H1 (cell line): ENCODE measurements around the gene RRP1B. TPM values are rescaled to one million over a fixed set of nuclear protein-coding genes. Genes with fewer than 3 reads are reported as not detected.

ENCODE experiments used
- CTCF ChIA-PET: fragments of 300-600 bp; sonication (Branson Sonifier 250); formaldehyde crosslinking; loops from one replicate; lab custom pipeline; 2021; ENCODE audit not compliant: partially characterized antibody; lab: Charles Lee
- POLR2A ChIA-PET: fragments of 300-600 bp; sonication (Branson Sonifier 250); formaldehyde crosslinking; loops from one replicate; lab custom pipeline; 2021; ENCODE audit warnings: inconsistent platforms; ENCODE audit not compliant: partially characterized antibody; lab: Charles Lee
- DNase-seq, 2 experiments: peaks; one replicate each; pipeline versions ENCODE4 v3.0.0 to v3.0.0-alpha.2; 2010 to 2022; ENCODE audit warnings: low spot score in 2 of 2, low read depth in 1 of 2, mixed read lengths in 1 of 2
- FAIRE-seq: peaks from 2 replicates; lab custom pipeline; 2011; peaks lifted over from hg19 to GRCh38; lab: Jason Lieb, UNC
- H2AFZ ChIP-seq: 2 replicates; pipeline ENCODE4 v1.8.1; 2012; ENCODE audit warnings: low read length, inconsistent platforms
- H2AK5ac ChIP-seq: 2 replicates; pipeline ENCODE4 v1.6.1; 2013; ENCODE audit warnings: low read depth, low read length
- H2BK120ac ChIP-seq: replicated peaks from 2 replicates; pipeline ENCODE3; 2013; ENCODE audit warnings: low read depth, low read length, inconsistent platforms
- H2BK12ac ChIP-seq: 2 replicates; pipeline ENCODE4 v1.6.1; 2013; ENCODE audit warnings: low read depth, low read length
- H2BK15ac ChIP-seq: 2 replicates; pipeline ENCODE4 v1.6.1; 2013; ENCODE audit warnings: low read length
- H2BK20ac ChIP-seq: 2 replicates; pipeline ENCODE4 v1.6.1; 2013; ENCODE audit warnings: low read length
- H2BK5ac ChIP-seq: 2 replicates; pipeline ENCODE4 v1.6.1; 2013; ENCODE audit warnings: low read depth, low read length
- H3K14ac ChIP-seq: 2 replicates; pipeline ENCODE4 v1.6.1; 2013; ENCODE audit warnings: inconsistent platforms; ENCODE audit not compliant: insufficient read length
- H3K18ac ChIP-seq: 2 replicates; pipeline ENCODE4 v1.6.1; 2013; ENCODE audit warnings: low read length; ENCODE audit errors: extremely low read depth
- H3K23ac ChIP-seq: 2 replicates; pipeline ENCODE4 v1.6.1; 2013; ENCODE audit warnings: inconsistent platforms; ENCODE audit not compliant: insufficient read length
- H3K23me2 ChIP-seq: 2 replicates; pipeline ENCODE4 v1.6.1; 2013; ENCODE audit warnings: low read depth, low read length
- H3K27ac ChIP-seq: 2 replicates; pipeline ENCODE4 v1.6.1; 2011; ENCODE audit warnings: low read depth, low read length, inconsistent platforms
- H3K27me3 ChIP-seq, 4 experiments: replicated peaks in 1 of 4; 1 replicate in 1 of 4; 2 replicates in 3 of 4; pipeline versions ENCODE4 v1.6.1 to v1.8.1; 2011 to 2013; ENCODE audit warnings: low read length in 3 of 4, mild to moderate bottlenecking in 3 of 4, inconsistent platforms in 2 of 4, mixed read lengths in 2 of 4, moderate library complexity in 1 of 4; ENCODE audit not compliant: control insufficient read depth in 3 of 4, insufficient read depth in 3 of 4; ENCODE audit errors: extremely low read depth in 1 of 4
- H3K36me3 ChIP-seq, 4 experiments: 2 replicates each; pipeline versions ENCODE4 v1.6.1 to v1.8.1; 2011 to 2013; ENCODE audit warnings: mild to moderate bottlenecking in 4 of 4, low read length in 3 of 4, moderate library complexity in 2 of 4, control low read depth in 1 of 4, inconsistent platforms in 1 of 4; ENCODE audit not compliant: insufficient read depth in 4 of 4, control insufficient read depth in 2 of 4
- H3K4ac ChIP-seq: replicated peaks from 2 replicates; pipeline ENCODE3; 2013; ENCODE audit warnings: low read length, low read depth, mixed read lengths, inconsistent platforms; ENCODE audit not compliant: insufficient read length
- H3K4me1 ChIP-seq, 4 experiments: replicated peaks in 1 of 4; 1 replicate in 1 of 4; 2 replicates in 3 of 4; pipeline versions ENCODE4 v1.6.1 to v1.8.1; 2011 to 2013; ENCODE audit warnings: low read length in 3 of 4, inconsistent platforms in 2 of 4, mixed read lengths in 1 of 4; ENCODE audit not compliant: insufficient read depth in 4 of 4, control insufficient read depth in 3 of 4
- H3K4me2 ChIP-seq, 2 experiments: 2 replicates each; pipeline versions ENCODE4 v1.6.1 to v1.8.1; 2011 to 2013; ENCODE audit warnings: low read depth in 2 of 2, low read length in 2 of 2, control low read depth in 1 of 2, inconsistent platforms in 1 of 2, mild to moderate bottlenecking in 1 of 2; ENCODE audit not compliant: insufficient read depth in 1 of 2
- H3K4me3 ChIP-seq, 4 experiments: fragments of 200-600, 300-600 bp in 1 of 4; sonication (generic), shearing (Covaris generic), sonication (Bioruptor Twin) in 1 of 4; 2 replicates each; pipeline versions ENCODE4 v1.5.1 to v1.8.1; 2011 to 2016; ENCODE audit warnings: low read length in 4 of 4, low read depth in 3 of 4, control low read depth in 2 of 4, inconsistent platforms in 2 of 4, mild to moderate bottlenecking in 2 of 4, mixed read lengths in 1 of 4, moderate library complexity in 1 of 4; ENCODE audit not compliant: insufficient read depth in 2 of 4; ENCODE audit errors: extremely low read depth in 1 of 4
- H3K56ac ChIP-seq: replicated peaks from 2 replicates; pipeline ENCODE3; 2013; ENCODE audit warnings: low read depth, mild to moderate bottlenecking, mixed read lengths, low read length, inconsistent platforms; ENCODE audit not compliant: insufficient read length
- H3K79me1 ChIP-seq: 2 replicates; pipeline ENCODE4 v1.6.1; 2013; ENCODE audit warnings: low read depth, low read length, control low read depth
- H3K79me2 ChIP-seq, 2 experiments: 2 replicates each; pipeline versions ENCODE4 v1.6.1 to v1.8.1; 2012 to 2013; ENCODE audit warnings: low read length in 2 of 2, mild to moderate bottlenecking in 2 of 2, inconsistent platforms in 1 of 2; ENCODE audit not compliant: insufficient read depth in 2 of 2, control insufficient read depth in 1 of 2
- H3K9ac ChIP-seq, 4 experiments: replicated peaks in 1 of 4; 1 replicate in 1 of 4; 2 replicates in 3 of 4; pipeline versions ENCODE4 v1.6.1 to v1.8.1; 2011 to 2013; ENCODE audit warnings: low read depth in 3 of 4, low read length in 3 of 4, control low read depth in 2 of 4, mild to moderate bottlenecking in 2 of 4, moderate library complexity in 2 of 4, inconsistent platforms in 1 of 4; ENCODE audit errors: extremely low read depth in 1 of 4
- H3K9me3 ChIP-seq, 2 experiments: 2 replicates each; pipeline versions ENCODE4 v1.6.1 to v1.8.1; 2012 to 2013; ENCODE audit warnings: mild to moderate bottlenecking in 2 of 2, moderate library complexity in 2 of 2, control low read depth in 1 of 2, inconsistent platforms in 1 of 2, low read depth in 1 of 2, low read length in 1 of 2, mixed read lengths in 1 of 2; ENCODE audit not compliant: insufficient read depth in 2 of 2
- H4K20me1 ChIP-seq, 2 experiments: replicated peaks in 1 of 2; 2 replicates each; pipeline versions ENCODE3 to v1.8.1; 2011 to 2013; ENCODE audit warnings: inconsistent platforms in 2 of 2, low read length in 2 of 2, mild to moderate bottlenecking in 1 of 2; ENCODE audit not compliant: insufficient read depth in 2 of 2, control insufficient read depth in 1 of 2
- H4K5ac ChIP-seq: 2 replicates; pipeline ENCODE4 v1.6.1; 2013; ENCODE audit warnings: low read length, low read depth, mixed read lengths, inconsistent platforms; ENCODE audit not compliant: insufficient read length
- H4K8ac ChIP-seq: 2 replicates; pipeline ENCODE4 v1.8.0; 2013; ENCODE audit warnings: mild to moderate bottlenecking, moderate library complexity, low read length, inconsistent platforms; ENCODE audit not compliant: insufficient read depth; ENCODE audit errors: extremely low read depth
- H4K91ac ChIP-seq: replicated peaks from 2 replicates; pipeline ENCODE3; 2013; ENCODE audit warnings: low read length, mixed read lengths, inconsistent platforms; ENCODE audit not compliant: insufficient read length
- CHD1 ChIP-seq: IDR thresholded peaks from 2 replicates; pipeline ENCODE4 v1.6.1; 2012; ENCODE audit warnings: low read depth, low read length, improper control_type of control experiment
- SIN3A ChIP-seq, 2 experiments: IDR thresholded peaks in 1 of 2; conservative IDR thresholded peaks in 1 of 2; 2 replicates each; pipeline ENCODE4 v1.6.1; 2011 to 2012; ENCODE audit warnings: low read length in 2 of 2, improper control_type of control experiment in 1 of 2, low read depth in 1 of 2, mild to moderate bottlenecking in 1 of 2
- WGBS, 2 experiments: shearing (Covaris generic) in 1 of 2; methylation state at CpG; one replicate each; pipeline versions ENCODE4 v1.1.6 to v1.1.7; 2013 to 2015; ENCODE audit warnings: low lambda C conversion rate in 2 of 2, mixed read lengths in 2 of 2, inconsistent platforms in 1 of 2, low coverage in 1 of 2, missing lambda C conversion rate in 1 of 2; ENCODE audit not compliant: insufficient replicate concordance in 2 of 2, insufficient coverage in 1 of 2, insufficient read length in 1 of 2; ENCODE audit errors: extremely low coverage in 1 of 2, missing lambda C conversion rate in 1 of 2; 5-methylcytosine and 5-hydroxymethylcytosine counted together
- polyA plus RNA-seq, 7 experiments: library from polyadenylated mRNA; depleted of rRNA in 3 of 7; stranded (reverse) in 5 of 7; unstranded in 2 of 7; fragments of >200 nt in 5 of 7; fragments of 200-250 nt in 2 of 7; gene quantifications; 1 replicate in 5 of 7; 2 replicates in 1 of 7; 4 replicates in 1 of 7; pipeline versions ENCODE4 v1.2.1 to v1.2.3, GENCODE V29; 2011 to 2013; ENCODE audit warnings: missing spikeins in 2 of 7, mixed read lengths in 2 of 7
- total RNA-seq: library from RNA; stranded (reverse); fragmentation: NEBNext Ultra II Directional; extraction: Animal tissue kit (Norgen Biotek cat#: 25700); gene quantifications from 2 replicates; pipeline ENCODE4 v1.2.1, GENCODE V29; 2021
- TF ChIP-seq, protein P1 (sequence below): IDR thresholded peaks from 2 replicates; pipeline ENCODE4 v1.6.1; 2012; ENCODE audit warnings: inconsistent platforms

The RRP1B gene
- total and polyA plus RNA-seq, 2 of the 8 experiments (the other 6 are each of a cell fraction or from before 2014, with no cell fraction given) = 25.8 to 97.3 TPM

DNA sequence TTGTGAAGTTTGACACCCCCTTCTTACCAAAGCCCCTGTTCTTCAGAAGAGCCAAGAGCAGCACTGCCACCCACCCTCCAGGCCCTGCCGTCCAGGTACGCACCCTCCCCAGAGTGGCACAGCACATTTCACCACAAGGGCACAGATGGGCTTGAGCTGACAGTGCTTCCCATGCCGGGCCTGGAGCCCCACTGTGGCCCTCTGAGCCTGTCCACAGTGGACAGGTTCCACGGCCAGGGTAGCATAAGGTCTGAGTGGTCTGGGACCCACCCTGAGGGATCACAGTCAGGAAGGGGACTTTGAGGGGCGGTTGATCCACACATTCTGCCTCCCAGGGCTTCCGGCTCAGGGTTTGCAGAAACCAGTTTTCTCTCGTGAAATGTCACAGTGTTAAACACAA is 31.0 kb downstream of the RRP1B start:
- no peak overlapping the region for H3K56ac ChIP-seq
- H3K9ac ChIP-seq = no peak overlapping the region
- WGBS, 2 experiments = 94% methylated on average over 5 of the region's 7 CpGs; no CpG with 5 or more reads in 1 of the 2 experiments
- ChIA-PET CTCF (interaction anchor here (1.2 to 3.1 kb wide), 2 partner anchors 9 to 38 kb away, joined by 4 to 8 read pairs; no protein-coding TSS in a partner anchor), POLR2A (interaction anchor here (1.1 to 2.5 kb wide), 3 partner anchors 14 to 29 kb away, joined by 3 to 10 read pairs (median 7); no protein-coding TSS in a partner anchor)
- FAIRE-seq = no peak
- no peak overlapping the region for H3K14ac ChIP-seq
- H3K36me3 ChIP-seq = peaks cover 38 to 92% (median 77%) of the 10 kb centered on the region in 4 experiments
- H3K9me3 ChIP-seq = no peaks in the 10 kb centered on the region
- H2BK12ac ChIP-seq = no peak overlapping the region
- no peak overlapping the region for H3K4me2 ChIP-seq
- no peaks in the 10 kb centered on the region for H3K23me2 ChIP-seq
- H3K4me1 ChIP-seq = no peaks in the 10 kb centered on the region
- H2BK20ac ChIP-seq = no peak overlapping the region
- H4K20me1 ChIP-seq = peaks cover 2 to 10% of the 10 kb centered on the region in 2 experiments
- DNase-seq = no peak
- no peak overlapping the region for H4K8ac ChIP-seq
- no peak overlapping the region for H2BK120ac ChIP-seq
- H2BK15ac ChIP-seq = no peak overlapping the region
- H2AFZ ChIP-seq = no peak overlapping the region
- no peaks in the 10 kb centered on the region for H3K27me3 ChIP-seq
- TF ChIP-seq, protein P1, sequence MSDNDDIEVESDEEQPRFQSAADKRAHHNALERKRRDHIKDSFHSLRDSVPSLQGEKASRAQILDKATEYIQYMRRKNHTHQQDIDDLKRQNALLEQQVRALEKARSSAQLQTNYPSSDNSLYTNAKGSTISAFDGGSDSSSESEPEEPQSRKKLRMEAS = no peak
- TF ChIP-seq SIN3A (conservative IDR thresholded peaks at IDR 0.05 in 1 of 2, IDR thresholded peaks at IDR 0.05 in 1 of 2; ENCODE audit: low read depth in 1 of 2, low read length in 2 of 2) = no peak
- TF ChIP-seq CHD1 = no peak
- no peak overlapping the region for H3K27ac ChIP-seq
- H3K79me1 ChIP-seq = 0 out of 2 replicates have a peak, but pooled peaks cover 2% of the 10 kb centered on the region
- H3K4ac ChIP-seq = no peak overlapping the region
- H3K18ac ChIP-seq = no peak overlapping the region
- H4K91ac ChIP-seq = no peak overlapping the region
- no peak overlapping the region for H3K23ac ChIP-seq
- H3K4me3 ChIP-seq = no peak overlapping the region
- H2AK5ac ChIP-seq = no peak overlapping the region
- no peaks in the 10 kb centered on the region for H3K79me2 ChIP-seq
- no peak overlapping the region for H2BK5ac ChIP-seq
- no peak overlapping the region for H4K5ac ChIP-seq
